ENCODE measurements around the gene POLRMT.

The POLRMT gene

DNA sequence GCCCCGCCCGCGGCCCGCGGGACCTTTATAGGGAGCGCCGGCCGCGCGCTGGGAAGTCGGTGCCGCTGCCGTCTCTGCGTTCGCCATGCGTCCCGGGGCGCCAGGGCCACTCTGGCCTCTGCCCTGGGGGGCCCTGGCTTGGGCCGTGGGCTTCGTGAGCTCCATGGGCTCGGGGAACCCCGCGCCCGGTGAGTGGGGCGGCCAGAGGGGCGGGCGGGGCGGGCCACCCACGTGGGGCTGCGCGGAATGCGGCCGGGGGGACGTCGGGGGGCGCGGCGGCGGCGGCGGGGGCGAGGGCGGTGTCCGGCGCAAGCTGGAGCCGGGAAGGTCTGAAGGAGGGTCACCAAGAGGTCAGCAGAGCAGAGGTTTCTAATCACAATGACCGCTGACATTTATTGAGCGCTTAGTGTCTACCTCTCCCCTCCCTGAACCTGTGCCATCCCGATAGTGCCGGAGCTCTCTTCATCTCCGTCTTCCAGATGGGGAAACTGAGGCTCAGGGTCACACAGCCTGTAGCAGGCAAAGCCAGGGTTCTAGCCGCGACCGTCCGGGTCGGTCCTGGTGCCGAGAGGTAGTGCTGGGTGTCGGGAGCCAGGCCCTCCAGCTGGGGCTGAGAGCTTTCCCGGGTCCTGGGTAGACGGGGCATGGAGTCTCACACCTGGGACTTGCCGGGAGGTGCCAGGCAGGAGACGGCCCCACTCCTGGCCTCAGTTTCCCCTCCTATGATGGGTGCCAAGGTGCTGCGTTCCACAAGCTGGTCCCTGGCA, 43.2 kb upstream of the POLRMT start, which contains the start of gene FSTL3:
Gene FSTL3, plus strand, starts transcription at position 54 of the 767 bp plus-strand sequence. Its CDS starts 32 bp downstream, at position 86.
- TF ChIP-seq FOXP2 (optimal IDR thresholded peaks at IDR 0.05; ENCODE audit: borderline replicate concordance, extremely low read depth, extremely low read length, insufficient read depth) (no peak), TAF1 (IDR thresholded peaks at IDR 0.05; ENCODE audit: borderline replicate concordance, insufficient read depth, low read length) (no peak), SIN3A (IDR thresholded peaks at IDR 0.05; ENCODE audit: borderline replicate concordance, insufficient read depth, low read length) (no peak), POLR2AphosphoS5 (IDR thresholded peaks at IDR 0.05; ENCODE audit: low read depth, low read length) (no peak)
- TF ChIP-seq, protein P1, sequence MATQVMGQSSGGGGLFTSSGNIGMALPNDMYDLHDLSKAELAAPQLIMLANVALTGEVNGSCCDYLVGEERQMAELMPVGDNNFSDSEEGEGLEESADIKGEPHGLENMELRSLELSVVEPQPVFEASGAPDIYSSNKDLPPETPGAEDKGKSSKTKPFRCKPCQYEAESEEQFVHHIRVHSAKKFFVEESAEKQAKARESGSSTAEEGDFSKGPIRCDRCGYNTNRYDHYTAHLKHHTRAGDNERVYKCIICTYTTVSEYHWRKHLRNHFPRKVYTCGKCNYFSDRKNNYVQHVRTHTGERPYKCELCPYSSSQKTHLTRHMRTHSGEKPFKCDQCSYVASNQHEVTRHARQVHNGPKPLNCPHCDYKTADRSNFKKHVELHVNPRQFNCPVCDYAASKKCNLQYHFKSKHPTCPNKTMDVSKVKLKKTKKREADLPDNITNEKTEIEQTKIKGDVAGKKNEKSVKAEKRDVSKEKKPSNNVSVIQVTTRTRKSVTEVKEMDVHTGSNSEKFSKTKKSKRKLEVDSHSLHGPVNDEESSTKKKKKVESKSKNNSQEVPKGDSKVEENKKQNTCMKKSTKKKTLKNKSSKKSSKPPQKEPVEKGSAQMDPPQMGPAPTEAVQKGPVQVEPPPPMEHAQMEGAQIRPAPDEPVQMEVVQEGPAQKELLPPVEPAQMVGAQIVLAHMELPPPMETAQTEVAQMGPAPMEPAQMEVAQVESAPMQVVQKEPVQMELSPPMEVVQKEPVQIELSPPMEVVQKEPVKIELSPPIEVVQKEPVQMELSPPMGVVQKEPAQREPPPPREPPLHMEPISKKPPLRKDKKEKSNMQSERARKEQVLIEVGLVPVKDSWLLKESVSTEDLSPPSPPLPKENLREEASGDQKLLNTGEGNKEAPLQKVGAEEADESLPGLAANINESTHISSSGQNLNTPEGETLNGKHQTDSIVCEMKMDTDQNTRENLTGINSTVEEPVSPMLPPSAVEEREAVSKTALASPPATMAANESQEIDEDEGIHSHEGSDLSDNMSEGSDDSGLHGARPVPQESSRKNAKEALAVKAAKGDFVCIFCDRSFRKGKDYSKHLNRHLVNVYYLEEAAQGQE (IDR thresholded peaks at IDR 0.05; ENCODE audit: insufficient read depth in 1 of 2, low read depth in 2 of 2, low read length in 2 of 2): no peak

DNA sequence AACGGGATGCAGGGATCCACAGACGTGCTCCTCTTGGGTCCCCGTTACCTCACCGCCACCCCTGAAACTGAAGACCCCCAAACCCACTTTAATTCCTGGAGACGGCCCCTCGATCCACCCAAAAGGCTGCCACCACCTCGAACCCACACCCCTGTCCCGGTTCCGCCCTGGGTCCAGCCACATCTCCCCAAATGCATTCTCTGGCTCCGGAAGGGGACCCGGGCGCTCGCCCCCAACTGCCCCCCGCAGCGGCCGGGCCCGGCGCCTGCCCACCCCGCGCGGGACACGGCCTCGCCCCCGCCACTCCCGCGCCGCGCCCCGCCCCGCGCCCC, 42.6 kb upstream of the POLRMT start:
- TF ChIP-seq TAF1 (IDR thresholded peaks at IDR 0.05; ENCODE audit: borderline replicate concordance, insufficient read depth, low read length) (no peak), SIN3A (IDR thresholded peaks at IDR 0.05; ENCODE audit: borderline replicate concordance, insufficient read depth, low read length) (no peak), POLR2AphosphoS5 (IDR thresholded peaks at IDR 0.05; ENCODE audit: low read depth, low read length) (no peak), FOXP2 (optimal IDR thresholded peaks at IDR 0.05; ENCODE audit: borderline replicate concordance, extremely low read depth, extremely low read length, insufficient read depth) (no peak)
- TF ChIP-seq, protein P1 (IDR thresholded peaks at IDR 0.05; ENCODE audit: insufficient read depth in 1 of 2, low read depth in 2 of 2, low read length in 2 of 2): no peak

DNA sequence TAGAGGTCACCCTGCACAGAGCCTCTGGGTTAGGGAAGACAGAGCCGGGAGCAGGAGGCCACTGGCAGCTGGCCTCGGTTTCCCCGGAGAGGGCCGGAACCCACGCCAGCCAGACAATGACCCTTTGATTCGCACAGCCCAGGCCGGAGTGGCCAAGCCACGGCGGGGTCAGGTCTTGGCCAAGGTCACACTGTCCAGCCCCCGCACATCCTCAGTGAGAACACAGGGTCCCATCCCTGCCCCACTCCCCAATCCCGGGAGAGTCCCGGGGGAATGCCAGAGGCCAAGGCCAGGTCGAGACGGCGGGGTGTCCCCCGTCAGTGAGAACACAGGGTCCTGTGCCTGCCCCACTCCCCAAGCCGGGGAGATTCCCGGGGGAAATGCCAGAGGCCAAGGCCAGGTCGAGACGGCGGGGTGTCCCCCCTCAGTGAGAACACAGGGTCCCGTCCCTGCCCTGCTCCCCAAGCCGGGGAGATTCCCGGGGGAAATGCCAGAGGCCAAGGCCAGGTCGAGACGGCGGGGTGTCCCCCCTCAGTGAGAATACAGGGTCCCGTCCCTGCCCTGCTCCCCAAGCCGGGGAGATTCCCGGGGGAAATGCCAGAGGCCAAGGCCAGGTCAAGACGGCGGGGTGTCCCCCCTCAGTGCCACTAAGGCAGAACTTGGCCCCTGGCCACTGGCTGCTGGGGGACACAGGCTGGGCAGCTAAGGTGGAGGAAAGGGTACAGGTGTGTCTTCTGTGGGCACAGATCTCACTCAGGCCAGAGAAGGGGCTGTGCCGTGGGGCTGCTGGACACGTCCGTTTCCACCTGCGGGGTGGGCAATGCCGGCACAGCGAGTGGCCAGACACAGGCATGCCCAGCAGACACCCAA, 41.2 kb upstream of the POLRMT start:
- no peak for TF ChIP-seq SIN3A (IDR thresholded peaks at IDR 0.05; ENCODE audit: borderline replicate concordance, insufficient read depth, low read length)
- TF ChIP-seq POLR2AphosphoS5 (IDR thresholded peaks at IDR 0.05; ENCODE audit: low read depth, low read length): no peak
- TF ChIP-seq, protein P1 (IDR thresholded peaks at IDR 0.05; ENCODE audit: insufficient read depth in 1 of 2, low read depth in 2 of 2, low read length in 2 of 2): no peak
- TF ChIP-seq FOXP2 (optimal IDR thresholded peaks at IDR 0.05; ENCODE audit: borderline replicate concordance, extremely low read depth, extremely low read length, insufficient read depth): no peak
- TF ChIP-seq TAF1 (IDR thresholded peaks at IDR 0.05; ENCODE audit: borderline replicate concordance, insufficient read depth, low read length): no peak

DNA sequence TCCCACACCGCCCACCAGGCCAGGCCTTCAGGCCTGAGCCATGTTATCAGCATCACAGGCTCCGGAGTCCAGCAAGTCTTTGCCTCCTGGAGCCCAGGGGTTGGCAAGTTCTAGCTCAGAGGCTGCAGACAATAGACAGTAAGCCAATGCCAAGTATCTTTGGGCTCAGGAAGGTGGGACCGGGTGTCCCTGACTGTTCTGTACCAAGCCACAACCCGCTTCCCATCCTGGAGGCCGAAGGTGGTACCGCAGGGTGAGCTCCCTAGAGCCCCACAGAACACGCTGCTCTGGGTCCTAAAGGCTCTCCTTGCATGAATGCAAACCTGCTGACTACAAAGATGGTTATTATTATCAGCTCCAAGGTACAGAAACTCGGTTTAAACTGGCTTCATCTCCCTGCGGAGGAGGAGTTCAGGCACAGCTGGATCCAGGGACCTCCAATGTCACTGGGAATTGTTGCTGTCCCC, 37.3 kb upstream of the POLRMT start:
- no peak for TF ChIP-seq POLR2AphosphoS5 (IDR thresholded peaks at IDR 0.05; ENCODE audit: low read depth, low read length)
- TF ChIP-seq SIN3A (IDR thresholded peaks at IDR 0.05; ENCODE audit: borderline replicate concordance, insufficient read depth, low read length): no peak
- TF ChIP-seq, protein P1 (IDR thresholded peaks at IDR 0.05; ENCODE audit: insufficient read depth in 1 of 2, low read depth in 2 of 2, low read length in 2 of 2): no peak
- TF ChIP-seq TAF1 (IDR thresholded peaks at IDR 0.05; ENCODE audit: borderline replicate concordance, insufficient read depth, low read length): no peak
- no peak for TF ChIP-seq FOXP2 (optimal IDR thresholded peaks at IDR 0.05; ENCODE audit: borderline replicate concordance, extremely low read depth, extremely low read length, insufficient read depth)
